Neuronal stem cell (in vitro differentiated cells): ENCODE measurements around the gene TFAP2E.
"Not testable (repeated sequence)": the region's sequence is repeated elsewhere in the genome, so short reads cannot be mapped to it uniquely, and the experiment has no call there.

Source experiments
- DNase-seq: peaks from one replicate; pipeline ENCODE4 v3.0.0-alpha.2; 2013; ENCODE audit warnings: low spot score
- H2AFZ ChIP-seq: one replicate; pipeline ENCODE4 v1.6.1; 2013; ENCODE audit warnings: mild to moderate bottlenecking, low read length, inconsistent platforms
- H2AK5ac ChIP-seq: 2 replicates; pipeline ENCODE4 v1.6.1; 2013; ENCODE audit warnings: low read depth, mild to moderate bottlenecking, inconsistent platforms, low read length, moderate library complexity, mixed read lengths
- H2BK120ac ChIP-seq: 2 replicates; pipeline ENCODE4 v1.6.1; 2013; ENCODE audit warnings: low read depth, mild to moderate bottlenecking, inconsistent platforms, low read length, moderate library complexity, mixed read lengths
- H2BK12ac ChIP-seq: one replicate; pipeline ENCODE4 v1.6.1; 2013; ENCODE audit warnings: low read length, inconsistent platforms
- H2BK15ac ChIP-seq: 2 replicates; pipeline ENCODE4 v1.6.1; 2013; ENCODE audit warnings: mild to moderate bottlenecking, low read length, inconsistent platforms, mixed read lengths
- H2BK5ac ChIP-seq: one replicate; pipeline ENCODE4 v1.6.1; 2013; ENCODE audit warnings: inconsistent platforms, mild to moderate bottlenecking, low read length, moderate library complexity
- H3K14ac ChIP-seq: one replicate; pipeline ENCODE4 v1.6.1; 2013; ENCODE audit warnings: low read length, inconsistent platforms
- H3K18ac ChIP-seq: 2 replicates; pipeline ENCODE4 v1.6.1; 2013; ENCODE audit warnings: low read length, inconsistent platforms
- H3K23ac ChIP-seq: 2 replicates; pipeline ENCODE4 v1.6.1; 2013; ENCODE audit warnings: low read depth, mild to moderate bottlenecking, mixed read lengths, low read length, inconsistent platforms; ENCODE audit not compliant: poor library complexity
- H3K27ac ChIP-seq: replicated peaks from 3 replicates; pipeline ENCODE4 v1.5.1; 2013; ENCODE audit warnings: low read length, inconsistent platforms
- H3K27me3 ChIP-seq, 3 experiments: 2 replicates each; pipeline ENCODE4 v1.6.1; 2013; ENCODE audit warnings: low read length in 3 of 3, mild to moderate bottlenecking in 2 of 3, inconsistent platforms in 1 of 3, low read depth in 1 of 3, mixed read lengths in 1 of 3, moderate library complexity in 1 of 3; ENCODE audit not compliant: control insufficient read depth in 3 of 3, insufficient read depth in 3 of 3
- H3K36me3 ChIP-seq, 2 donors: replicated peaks in 1 of 2; 2 replicates each; pipeline ENCODE4 v1.6.1; 2013; ENCODE audit warnings: low read length in 2 of 2; ENCODE audit not compliant: control insufficient read depth in 2 of 2, insufficient read depth in 2 of 2
- H3K4ac ChIP-seq: 2 replicates; pipeline ENCODE4 v1.6.1; 2013; ENCODE audit warnings: inconsistent platforms, mild to moderate bottlenecking, low read length, moderate library complexity
- H3K4me1 ChIP-seq, 2 donors: 1 replicate in 1 of 2; 2 replicates in 1 of 2; pipeline ENCODE4 v1.6.1; 2013; ENCODE audit warnings: low read length in 2 of 2, low read depth in 1 of 2; ENCODE audit not compliant: control insufficient read depth in 2 of 2, insufficient read depth in 1 of 2
- H3K4me2 ChIP-seq: one replicate; pipeline ENCODE4 v1.6.1; 2013; ENCODE audit warnings: mild to moderate bottlenecking, low read length, inconsistent platforms; ENCODE audit not compliant: insufficient read depth, poor library complexity, severe bottlenecking
- H3K4me3 ChIP-seq, 2 donors: 2 replicates each; pipeline ENCODE4 v1.5.1; 2013; ENCODE audit warnings: low read length in 2 of 2, mild to moderate bottlenecking in 2 of 2, inconsistent platforms in 1 of 2, moderate library complexity in 1 of 2
- H3K79me1 ChIP-seq: one replicate; pipeline ENCODE4 v1.6.1; 2013; ENCODE audit warnings: low read depth, mild to moderate bottlenecking, inconsistent platforms, low read length, moderate library complexity
- H3K9ac ChIP-seq: one replicate; pipeline ENCODE4 v1.6.1; 2013; ENCODE audit warnings: mild to moderate bottlenecking, low read depth, low read length, inconsistent platforms; ENCODE audit not compliant: poor library complexity
- H3K9me3 ChIP-seq, 2 donors: replicated peaks in 1 of 2; 2 replicates each; pipeline versions ENCODE3 to v1.6.1; 2013; ENCODE audit warnings: low read length in 2 of 2, mild to moderate bottlenecking in 2 of 2, inconsistent platforms in 1 of 2, low read depth in 1 of 2, mixed read lengths in 1 of 2, moderate library complexity in 1 of 2; ENCODE audit not compliant: control insufficient read depth in 2 of 2, insufficient read depth in 1 of 2
- H4K8ac ChIP-seq: one replicate; pipeline ENCODE4 v1.6.1; 2013; ENCODE audit warnings: low read depth, mild to moderate bottlenecking, inconsistent platforms, low read length, moderate library complexity
- H4K91ac ChIP-seq: one replicate; pipeline ENCODE4 v1.6.1; 2013; ENCODE audit warnings: low read length, low read depth, mild to moderate bottlenecking, inconsistent platforms; ENCODE audit not compliant: poor library complexity
- WGBS, 2 donors: extraction: QIAGEN DNeasy Blood & Tissue Kit; methylation state at CpG; one replicate each; pipeline ENCODE4 v1.1.7; 2013; ENCODE audit warnings: missing lambda C conversion rate in 2 of 2, mixed read lengths in 1 of 2; ENCODE audit not compliant: insufficient read length in 2 of 2, insufficient replicate concordance in 1 of 2; ENCODE audit errors: extremely low coverage in 2 of 2; 5-methylcytosine and 5-hydroxymethylcytosine counted together

The TFAP2E gene

DNA sequence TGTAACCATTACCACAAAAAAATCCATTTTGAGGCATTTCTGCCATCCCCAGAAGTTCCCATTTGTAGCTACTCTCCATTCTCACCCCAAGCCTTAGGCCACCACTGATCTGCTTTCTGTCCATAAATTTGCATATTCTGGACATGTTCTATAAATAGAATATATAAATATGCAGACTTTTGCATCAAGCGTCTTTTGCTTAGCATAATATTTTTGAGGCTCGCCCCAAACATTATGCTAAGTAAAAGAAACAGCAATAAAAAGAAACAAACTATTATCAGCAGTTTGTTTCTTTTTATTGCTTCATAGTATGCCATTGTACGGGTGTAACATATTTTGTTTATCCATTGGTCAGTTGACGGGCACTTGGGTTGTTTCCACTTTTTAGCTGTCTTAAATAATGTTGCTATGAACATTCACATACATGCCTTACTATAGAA is 7.9 kb downstream of the TFAP2E start:
- H2BK15ac ChIP-seq = no peak overlapping the region
- no peak overlapping the region for H2BK5ac ChIP-seq
- no peaks in the 10 kb centered on the region for H3K79me1 ChIP-seq
- no peak overlapping the region for H2AK5ac ChIP-seq
- DNase-seq = no peak
- no peak overlapping the region for H3K14ac ChIP-seq
- no peak overlapping the region for H2BK12ac ChIP-seq
- no peak overlapping the region for H3K4ac ChIP-seq
- H3K4me2 ChIP-seq = no peak overlapping the region
- H3K27me3 ChIP-seq = peaks cover 25 to 34% (median 25%) of the 10 kb centered on the region in 3 experiments
- H3K23ac ChIP-seq = no peak overlapping the region
- no CpG with 5 or more reads among the region's 4 CpGs for WGBS, 2 donors
- H4K91ac ChIP-seq = no peak overlapping the region
- no peaks in the 10 kb centered on the region for H3K9me3 ChIP-seq
- no peak overlapping the region for H3K4me3 ChIP-seq
- H3K36me3 ChIP-seq = no peaks in the 10 kb centered on the region
- H3K18ac ChIP-seq = no peak overlapping the region
- H3K9ac ChIP-seq = no peak overlapping the region
- H2AFZ ChIP-seq = no peak overlapping the region
- H3K4me1 ChIP-seq = peaks cover 0 to 10% of the 10 kb centered on the region in 2 donors
- no peak overlapping the region for H3K27ac ChIP-seq
- H2BK120ac ChIP-seq = no peak overlapping the region
- H4K8ac ChIP-seq = no peak overlapping the region

GRCh38 chr1:35581621-35582020 is 8.5 kb downstream of the TFAP2E start:
- H3K36me3 ChIP-seq, H4K8ac ChIP-seq, H3K4ac ChIP-seq, H2BK120ac ChIP-seq, H3K23ac ChIP-seq, H2AFZ ChIP-seq, DNase-seq, H3K14ac ChIP-seq, H3K4me3 ChIP-seq, H2AK5ac ChIP-seq, H2BK15ac ChIP-seq, H3K9me3 ChIP-seq, H2BK5ac ChIP-seq, H4K91ac ChIP-seq, H3K4me2 ChIP-seq, H2BK12ac ChIP-seq, H3K4me1 ChIP-seq, H3K18ac ChIP-seq, H3K9ac ChIP-seq, H3K79me1 ChIP-seq, H3K27ac ChIP-seq: not testable (repeated sequence)
- no CpG with 5 or more reads among the region's 9 CpGs for WGBS, 2 donors
- peaks cover 18 to 28% (median 19%) of the 10 kb centered on the region in 3 experiments for H3K27me3 ChIP-seq

DNA sequence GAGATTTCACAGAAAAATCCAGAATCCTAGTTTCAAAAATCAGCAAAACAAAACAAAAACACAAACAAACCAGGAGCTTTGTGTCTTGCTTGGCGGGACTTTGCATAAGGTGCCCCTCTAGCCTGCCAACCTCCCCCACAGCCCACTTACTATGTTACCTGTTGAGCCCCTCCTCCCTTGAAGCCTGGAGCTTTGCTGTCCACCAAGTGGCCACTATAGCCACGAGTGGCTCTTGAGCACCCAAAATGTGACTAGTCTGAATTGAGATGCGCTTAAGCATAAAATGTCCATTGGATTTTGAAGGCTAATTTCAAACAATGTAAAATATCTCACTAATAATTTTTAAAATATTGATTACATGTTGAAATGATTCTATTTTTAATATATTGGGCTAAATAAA is 12.2 kb downstream of the TFAP2E start:
- DNase-seq = no peak
- H3K36me3 ChIP-seq = peaks cover 0 to 2% of the 10 kb centered on the region in 2 donors
- no CpG with 5 or more reads among the region's 3 CpGs for WGBS, 2 donors
- H2BK15ac ChIP-seq = no peak overlapping the region
- H2AFZ ChIP-seq = no peak overlapping the region
- no peak overlapping the region for H2BK12ac ChIP-seq
- no peak overlapping the region for H3K9ac ChIP-seq
- H3K27ac ChIP-seq = no peak overlapping the region
- no peak overlapping the region for H3K4me2 ChIP-seq
- H2BK5ac ChIP-seq = no peak overlapping the region
- H3K4me1 ChIP-seq = no peaks in the 10 kb centered on the region
- H3K4ac ChIP-seq = no peak overlapping the region
- H3K4me3 ChIP-seq = no peak overlapping the region
- no peak overlapping the region for H3K14ac ChIP-seq
- no peaks in the 10 kb centered on the region for H3K79me1 ChIP-seq
- H2AK5ac ChIP-seq = no peak overlapping the region
- H3K27me3 ChIP-seq = no peaks in the 10 kb centered on the region
- no peak overlapping the region for H3K23ac ChIP-seq
- no peak overlapping the region for H4K91ac ChIP-seq
- no peaks in the 10 kb centered on the region for H3K9me3 ChIP-seq
- H4K8ac ChIP-seq = no peak overlapping the region
- no peak overlapping the region for H3K18ac ChIP-seq
- H2BK120ac ChIP-seq = no peak overlapping the region

DNA sequence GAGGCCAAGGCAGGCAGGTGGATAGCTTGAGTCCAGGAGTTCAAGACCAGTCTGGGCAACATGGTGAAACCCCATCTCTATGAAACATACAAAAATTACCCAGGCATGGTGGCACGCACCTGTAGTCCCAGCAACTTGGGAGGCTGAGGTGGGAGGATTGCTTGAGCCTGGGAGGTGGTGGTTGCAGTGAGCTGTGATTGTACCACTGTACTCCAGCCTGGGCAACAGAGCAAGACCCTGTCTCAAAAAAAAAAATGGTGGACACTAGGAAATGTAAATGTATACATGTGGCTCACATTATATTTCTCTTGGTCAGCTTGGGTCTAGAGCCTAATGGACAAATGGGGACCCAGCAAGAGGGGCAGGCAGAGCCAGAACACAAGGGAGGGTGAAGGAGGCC is 12.7 kb downstream of the TFAP2E start:
- H2BK5ac ChIP-seq, H4K91ac ChIP-seq, H2AK5ac ChIP-seq, H3K4me3 ChIP-seq, H3K79me1 ChIP-seq, H3K23ac ChIP-seq, H3K18ac ChIP-seq, H2BK12ac ChIP-seq, H3K4me1 ChIP-seq, H3K36me3 ChIP-seq, H3K9ac ChIP-seq, H2AFZ ChIP-seq, H3K27ac ChIP-seq, H3K4ac ChIP-seq, H3K4me2 ChIP-seq, H3K9me3 ChIP-seq, H3K27me3 ChIP-seq, H4K8ac ChIP-seq, H2BK120ac ChIP-seq, H3K14ac ChIP-seq, H2BK15ac ChIP-seq, DNase-seq: not testable (repeated sequence)
- no CpG with 5 or more reads among the region's 1 CpG for whole genome bisulfite sequencing, 2 donors
